C4-2B (cell line): ENCODE measurements around the gene ORC2.

Experiments used
- CTCF ChIP-seq: fragments of 450-650 bp; conservative IDR thresholded peaks from 2 replicates; pipeline ENCODE4 v1.5.1; 2017; ENCODE audit warnings: mild to moderate bottlenecking
- ZFX ChIP-seq: fragments of 450-650 bp; IDR thresholded peaks from 2 replicates; pipeline ENCODE4 v1.6.1; 2017

GRCh38 chr2:200878289-200878880 lies 85.1 kb downstream of the ORC2 start:
- no peak for TF ChIP-seq CTCF
- no peak for TF ChIP-seq ZFX
